ENCODE measurements around the gene CNDP1.

Gene CNDP1

GRCh38 chr18:74494514-74494913, 39.8 kb upstream of the CNDP1 start:
- no peak for DNase-seq (ENCODE audit: low spot score)
- TF ChIP-seq, protein P1, sequence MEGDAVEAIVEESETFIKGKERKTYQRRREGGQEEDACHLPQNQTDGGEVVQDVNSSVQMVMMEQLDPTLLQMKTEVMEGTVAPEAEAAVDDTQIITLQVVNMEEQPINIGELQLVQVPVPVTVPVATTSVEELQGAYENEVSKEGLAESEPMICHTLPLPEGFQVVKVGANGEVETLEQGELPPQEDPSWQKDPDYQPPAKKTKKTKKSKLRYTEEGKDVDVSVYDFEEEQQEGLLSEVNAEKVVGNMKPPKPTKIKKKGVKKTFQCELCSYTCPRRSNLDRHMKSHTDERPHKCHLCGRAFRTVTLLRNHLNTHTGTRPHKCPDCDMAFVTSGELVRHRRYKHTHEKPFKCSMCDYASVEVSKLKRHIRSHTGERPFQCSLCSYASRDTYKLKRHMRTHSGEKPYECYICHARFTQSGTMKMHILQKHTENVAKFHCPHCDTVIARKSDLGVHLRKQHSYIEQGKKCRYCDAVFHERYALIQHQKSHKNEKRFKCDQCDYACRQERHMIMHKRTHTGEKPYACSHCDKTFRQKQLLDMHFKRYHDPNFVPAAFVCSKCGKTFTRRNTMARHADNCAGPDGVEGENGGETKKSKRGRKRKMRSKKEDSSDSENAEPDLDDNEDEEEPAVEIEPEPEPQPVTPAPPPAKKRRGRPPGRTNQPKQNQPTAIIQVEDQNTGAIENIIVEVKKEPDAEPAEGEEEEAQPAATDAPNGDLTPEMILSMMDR (IDR thresholded peaks at IDR 0.05; ENCODE audit: extremely low read depth, missing control alignments): no peak

GRCh38 chr18:74495581-74496507, 38.5 kb upstream of the CNDP1 start, which contains the start of gene CNDP2:
TSS of gene CNDP2 (plus strand) at chr18:74496363. CDS start at chr18:74499974, 3,611 bp downstream.
- TF ChIP-seq, protein P1 (IDR thresholded peaks at IDR 0.05; ENCODE audit: extremely low read depth, missing control alignments): no peak
- peak; percentile 99 for DNase-seq (ENCODE audit: low spot score)

- TF ChIP-seq, protein P1 (IDR thresholded peaks at IDR 0.05; ENCODE audit: extremely low read depth, missing control alignments): no peak
- peak; percentile 48 for DNase-seq (ENCODE audit: low spot score)
These were observed 37.6 kb upstream of the CNDP1 start for GRCh38 chr18:74496508-74497323.

DNA sequence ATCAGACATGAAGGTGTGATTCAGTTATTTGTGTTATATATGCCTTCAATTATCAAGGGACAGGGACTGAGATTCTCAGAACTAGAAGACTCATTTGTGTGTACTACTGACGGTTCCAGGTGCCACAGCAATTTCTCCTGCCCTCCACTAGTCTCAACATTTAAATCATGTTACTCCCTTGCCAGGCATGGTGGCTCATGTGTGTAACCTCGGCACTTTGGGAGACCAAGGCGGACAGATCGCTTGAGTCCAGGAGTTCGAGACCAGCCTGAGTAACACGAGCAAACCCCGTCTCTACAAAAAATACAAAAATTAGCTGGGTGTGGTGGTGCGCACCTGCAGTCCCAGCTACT, 37.0 kb upstream of the CNDP1 start:
- TF ChIP-seq, protein P1 (IDR thresholded peaks at IDR 0.05; ENCODE audit: extremely low read depth, missing control alignments): no peak
- no peak for DNase-seq (ENCODE audit: low spot score)

- TF ChIP-seq, protein P1 (IDR thresholded peaks at IDR 0.05; ENCODE audit: extremely low read depth, missing control alignments): no peak
- no peak for DNase-seq (ENCODE audit: low spot score)
These were observed 36.5 kb upstream of the CNDP1 start for GRCh38 chr18:74497778-74498177.

DNA sequence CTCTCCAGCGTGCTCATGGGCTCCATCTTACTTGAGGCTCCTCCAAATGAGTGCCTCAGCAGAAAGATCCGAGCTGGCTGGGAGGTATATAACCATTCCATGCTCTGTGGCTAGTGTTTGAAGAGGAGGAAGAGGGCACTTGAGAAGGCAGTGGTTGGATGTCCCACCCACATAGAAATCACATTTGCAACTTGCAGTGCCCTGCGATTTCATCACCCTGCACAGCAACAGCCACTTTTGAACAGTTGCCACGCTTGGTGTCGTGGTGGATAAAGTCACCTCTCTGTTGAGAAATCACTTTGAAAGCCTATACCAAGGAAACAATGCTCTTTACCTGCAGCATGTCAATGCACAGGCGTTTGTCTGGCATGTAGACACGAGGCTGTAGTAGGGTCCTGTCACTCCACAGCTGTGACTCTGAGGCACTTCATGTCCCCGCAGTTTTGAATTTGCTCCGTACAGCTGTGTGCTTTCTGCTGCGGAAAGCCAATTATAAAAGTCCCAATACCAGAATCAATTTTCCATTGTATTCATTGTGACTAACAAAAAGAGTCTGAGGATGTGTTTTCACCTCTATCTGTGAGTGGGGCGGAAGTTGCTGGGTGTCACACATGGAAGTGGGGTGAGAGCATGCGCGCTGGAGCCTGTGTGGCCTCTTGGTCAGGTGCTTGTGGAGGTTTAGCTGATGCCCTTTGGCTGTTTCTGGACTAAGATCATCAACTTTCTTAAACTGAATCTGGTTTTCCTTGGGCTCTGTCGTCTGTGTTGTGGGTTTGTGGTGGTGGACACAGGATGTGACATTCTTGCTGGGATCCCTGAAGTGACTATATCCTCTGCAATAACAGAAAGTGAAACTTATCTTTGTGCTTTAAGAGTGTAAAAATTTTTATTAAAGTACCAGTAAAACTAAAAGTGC, 35.3 kb upstream of the CNDP1 start:
- DNase-seq (ENCODE audit: low spot score): peak; percentile 80
- TF ChIP-seq, protein P1 (IDR thresholded peaks at IDR 0.05; ENCODE audit: extremely low read depth, missing control alignments): no peak
